Activated CD4-positive, alpha-beta T cell treated with anti-CD3 and anti-CD28 coated beads for 36 hours (primary cell): Measurements from ENCODE around the gene IVNS1ABP. TPM values are rescaled to one million over a fixed set of nuclear protein-coding genes. Genes with fewer than 3 reads are reported as not detected.

Source experiments
- ATAC-seq: fragments of 200-7000 bp; cut with Tn5 transposase; one replicate; pipeline ENCODE4 v1.10.0; 2021; ENCODE audit warnings: mild to moderate bottlenecking, moderate library complexity
- CTCF ChIA-PET: fragments of 350-600 bp; sonication (Branson Sonifier 250); formaldehyde crosslinking; loops from one replicate; lab custom pipeline; 2021; ENCODE audit warnings: antibody characterized with exemption; lab: Charles Lee
- POLR2A ChIA-PET: fragments of 350-600 bp; sonication (Branson Sonifier 250); formaldehyde crosslinking; loops from one replicate; lab custom pipeline; 2021; ENCODE audit warnings: antibody characterized with exemption, inconsistent platforms; lab: Charles Lee
- DNase-seq: peaks from one replicate; pipeline ENCODE4 v3.0.0-alpha.2; 2020
- H3K27ac Mint-ChIP-seq: one replicate; pipeline ENCODE4 v1.8.0; 2021; ENCODE audit warnings: mixed read lengths
- H3K27me3 Mint-ChIP-seq: one replicate; pipeline ENCODE4 v1.8.0; 2021; ENCODE audit warnings: mixed read lengths
- H3K36me3 Mint-ChIP-seq: one replicate; pipeline ENCODE4 v1.8.0; 2021; ENCODE audit warnings: low read depth, mixed read lengths
- H3K4me1 Mint-ChIP-seq: one replicate; pipeline ENCODE4 v1.8.0; 2021; ENCODE audit warnings: mixed read lengths
- H3K4me3 Mint-ChIP-seq: one replicate; pipeline ENCODE4 v1.8.0; 2021; ENCODE audit warnings: mild to moderate bottlenecking, moderate library complexity, mixed read lengths
- H3K9me3 Mint-ChIP-seq: one replicate; pipeline ENCODE4 v1.8.0; 2021; ENCODE audit warnings: low read depth, mixed read lengths
- intact Hi-C, 2 experiments: fragments of 100-400 bp; cut with DNase I in 1 of 2; cut with micrococcal nuclease in 1 of 2; formaldehyde crosslinking; loops; one replicate each; pipeline versions ENCODE4 v1.14.2 to v1.15.1; 2022 to 2024; cut with DNase I, micrococcal nuclease
- total RNA-seq, 2 experiments: library from RNA; stranded (reverse); gene quantifications; one replicate each; pipeline ENCODE4 v1.2.3, GENCODE V29; 2021

IVNS1ABP gene
- total RNA-seq, 2 experiments from 2014 or later: 116 to 129 TPM

DNA sequence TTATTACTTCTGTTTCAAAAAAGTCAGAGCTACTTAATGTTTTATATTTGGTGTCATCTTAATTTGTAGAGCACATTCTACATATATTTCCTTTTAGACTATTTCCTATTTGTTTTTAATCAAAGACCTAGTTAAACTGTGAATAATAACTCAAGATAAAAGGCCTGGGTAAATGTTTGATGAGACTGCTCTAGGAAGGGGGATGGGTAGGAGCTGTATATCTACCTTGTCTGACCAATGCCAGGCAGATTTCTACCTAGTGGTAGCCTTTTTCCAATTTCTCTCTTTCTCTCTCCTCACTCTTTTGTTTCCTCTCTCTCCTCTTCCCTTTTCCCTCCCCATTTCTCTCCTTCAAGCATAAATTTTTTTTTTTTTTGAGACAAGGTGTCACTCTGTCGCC, 31.9 kb upstream of the IVNS1ABP start:
- peaks cover 13% of the 10 kb centered on the region for H3K4me1 Mint-ChIP-seq
- no peaks in the 10 kb centered on the region for H3K36me3 Mint-ChIP-seq
- CTCF ChIA-PET: interaction anchor here (0.8 kb wide), 1 partner anchor 86 kb away, joined by 4 read pairs; no protein-coding TSS in a partner anchor
- ATAC-seq (no peak), DNase-seq (no peak)
- H3K27ac Mint-ChIP-seq: no peak overlapping the region
- H3K9me3 Mint-ChIP-seq: no peaks in the 10 kb centered on the region
- intact Hi-C loops: no loop called here
- POLR2A ChIA-PET: interaction anchor here (0.7 kb wide), 1 partner anchor 428 kb away, joined by 6 read pairs; no protein-coding TSS in a partner anchor
- H3K4me3 Mint-ChIP-seq: no peak overlapping the region
- no peaks in the 10 kb centered on the region for H3K27me3 Mint-ChIP-seq

DNA sequence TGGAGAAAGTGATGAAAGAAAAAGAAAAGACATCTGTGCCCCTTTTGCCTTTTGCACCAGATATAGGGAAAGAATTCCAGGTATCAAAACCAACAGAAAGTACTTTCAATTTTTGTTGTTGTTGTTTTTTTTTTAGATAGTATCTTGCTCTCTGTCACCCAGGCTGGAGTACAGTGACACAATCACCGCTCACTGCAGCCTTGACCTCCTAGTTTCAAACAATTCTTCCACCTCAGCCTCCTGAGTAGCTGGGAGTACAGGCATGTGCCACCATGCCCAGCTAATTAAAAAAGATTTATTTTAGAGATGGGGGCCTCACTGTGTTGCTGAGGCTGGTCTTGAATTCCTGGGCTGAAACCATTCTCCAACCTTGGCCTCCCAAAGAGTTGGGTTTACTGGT, 31.3 kb upstream of the IVNS1ABP start:
- ChIA-PET POLR2A (no interaction called here), CTCF (no interaction called here)
- Mint-ChIP-seq H3K27me3 (no peaks in the 10 kb centered on the region), H3K4me1 (peaks cover 13% of the 10 kb centered on the region), H3K4me3 (no peak overlapping the region), H3K36me3 (no peaks in the 10 kb centered on the region), H3K9me3 (no peaks in the 10 kb centered on the region), H3K27ac (no peak overlapping the region)
- DNase-seq (no peak), ATAC-seq (no peak)
- intact Hi-C loops: no loop called here

GRCh38 chr1:185345913-185346720, 29.1 kb upstream of the IVNS1ABP start:
- intact Hi-C loops: no loop called here
- peaks cover 13% of the 10 kb centered on the region for H3K4me1 Mint-ChIP-seq
- no peak overlapping the region for H3K27ac Mint-ChIP-seq
- DNase-seq (peak; percentile 11), ATAC-seq (no peak)
- no peak overlapping the region for H3K4me3 Mint-ChIP-seq
- H3K27me3 Mint-ChIP-seq: no peaks in the 10 kb centered on the region
- ChIA-PET POLR2A (no interaction called here), CTCF (no interaction called here)
- no peaks in the 10 kb centered on the region for H3K9me3 Mint-ChIP-seq
- H3K36me3 Mint-ChIP-seq: no peaks in the 10 kb centered on the region

DNA sequence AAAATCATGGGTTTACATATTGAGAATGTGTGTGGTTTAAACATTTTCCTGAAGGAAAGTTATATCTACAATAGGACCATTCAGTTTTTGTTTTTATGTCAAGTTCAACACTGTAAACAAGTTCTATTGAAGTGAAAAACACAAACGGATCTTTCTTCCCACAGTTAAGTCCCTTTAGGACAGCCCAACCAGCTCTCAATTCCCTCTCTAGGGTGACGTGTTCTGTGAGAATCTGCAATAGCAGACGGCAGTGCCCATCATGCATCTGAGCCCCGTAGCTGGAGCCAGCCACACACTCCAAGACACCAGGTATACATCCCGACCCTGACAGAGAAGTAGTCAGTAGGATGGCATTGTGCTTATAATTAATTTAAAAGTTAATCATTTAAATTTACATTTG, 26.3 kb upstream of the IVNS1ABP start:
- ChIA-PET CTCF (interaction anchor here (1.1 kb wide), 1 partner anchor 9 kb away, joined by 3 read pairs; no protein-coding TSS in a partner anchor), POLR2A (interaction anchor here (0.7 kb wide), 1 partner anchor 144 kb away, joined by 3 read pairs; no protein-coding TSS in a partner anchor)
- intact Hi-C loops: no loop called here
- H3K27ac Mint-ChIP-seq: no peak overlapping the region
- no peaks in the 10 kb centered on the region for H3K27me3 Mint-ChIP-seq
- H3K36me3 Mint-ChIP-seq: no peaks in the 10 kb centered on the region
- peaks cover 33% of the 10 kb centered on the region for H3K4me1 Mint-ChIP-seq
- no peak overlapping the region for H3K4me3 Mint-ChIP-seq
- DNase-seq (no peak), ATAC-seq (no peak)
- no peaks in the 10 kb centered on the region for H3K9me3 Mint-ChIP-seq

DNA sequence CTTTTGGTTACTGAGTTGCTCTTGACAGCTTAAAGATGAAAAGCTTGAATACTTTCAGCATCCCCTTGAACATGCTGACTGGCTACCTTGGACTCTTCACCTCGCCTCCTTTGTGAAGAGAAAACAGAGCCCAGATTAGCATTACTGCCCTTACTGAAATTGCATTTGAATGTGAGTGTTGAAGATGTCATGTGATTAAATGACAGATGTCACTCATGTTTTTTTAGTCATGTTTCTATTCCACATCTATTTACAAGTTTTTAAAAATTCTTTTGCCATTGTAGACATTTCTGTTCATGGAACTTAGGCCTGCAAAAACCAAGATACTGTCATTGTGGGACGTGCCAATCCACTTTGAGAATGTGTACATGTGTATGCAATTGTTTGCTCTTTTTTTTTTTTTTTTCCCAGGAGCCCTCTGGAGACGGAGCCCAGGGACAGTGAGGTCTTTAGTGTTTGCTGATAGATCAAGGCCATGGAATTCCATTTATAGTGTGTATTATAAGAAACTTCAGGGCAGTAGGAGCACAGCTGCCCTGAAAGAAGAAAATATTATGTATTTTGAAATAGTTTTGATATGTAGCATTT, 25.7 kb upstream of the IVNS1ABP start:
- H3K36me3 Mint-ChIP-seq: no peaks in the 10 kb centered on the region
- DNase-seq (no peak), ATAC-seq (no peak)
- CTCF ChIA-PET: interaction anchor here (1.1 kb wide), 1 partner anchor 10 kb away, joined by 3 read pairs; no protein-coding TSS in a partner anchor
- POLR2A ChIA-PET: no interaction called here
- intact Hi-C loops: no loop called here
- no peak overlapping the region for H3K27ac Mint-ChIP-seq
- H3K4me3 Mint-ChIP-seq: no peak overlapping the region
- H3K27me3 Mint-ChIP-seq: no peaks in the 10 kb centered on the region
- peaks cover 35% of the 10 kb centered on the region for H3K4me1 Mint-ChIP-seq
- H3K9me3 Mint-ChIP-seq: no peaks in the 10 kb centered on the region

DNA sequence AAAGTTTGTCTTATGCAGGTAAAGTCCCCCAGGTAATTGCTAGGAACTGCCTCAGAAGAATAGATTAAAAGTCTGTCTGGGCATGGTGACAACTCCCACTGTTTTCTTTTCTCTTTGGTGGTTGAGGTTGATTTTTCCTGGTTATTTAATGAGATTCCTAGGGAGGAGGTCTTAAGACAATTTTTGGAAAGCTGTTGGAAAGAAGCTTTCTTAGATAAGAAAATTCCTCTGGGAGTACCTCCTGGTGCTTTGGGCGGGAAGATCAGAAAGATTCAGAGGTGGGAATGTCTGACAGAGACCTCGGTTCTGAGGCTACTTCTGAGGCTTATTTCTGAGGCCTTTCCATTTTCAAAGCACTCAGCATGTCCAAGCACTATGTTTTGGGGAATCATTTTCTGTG, 25.0 kb upstream of the IVNS1ABP start:
- Mint-ChIP-seq H3K27ac (no peak overlapping the region), H3K4me1 (peaks cover 40% of the 10 kb centered on the region), H3K9me3 (no peaks in the 10 kb centered on the region), H3K36me3 (no peaks in the 10 kb centered on the region), H3K4me3 (no peak overlapping the region), H3K27me3 (no peaks in the 10 kb centered on the region)
- DNase-seq (no peak), ATAC-seq (no peak)
- ChIA-PET POLR2A (no interaction called here), CTCF (no interaction called here)
- intact Hi-C loops: no loop called here

DNA sequence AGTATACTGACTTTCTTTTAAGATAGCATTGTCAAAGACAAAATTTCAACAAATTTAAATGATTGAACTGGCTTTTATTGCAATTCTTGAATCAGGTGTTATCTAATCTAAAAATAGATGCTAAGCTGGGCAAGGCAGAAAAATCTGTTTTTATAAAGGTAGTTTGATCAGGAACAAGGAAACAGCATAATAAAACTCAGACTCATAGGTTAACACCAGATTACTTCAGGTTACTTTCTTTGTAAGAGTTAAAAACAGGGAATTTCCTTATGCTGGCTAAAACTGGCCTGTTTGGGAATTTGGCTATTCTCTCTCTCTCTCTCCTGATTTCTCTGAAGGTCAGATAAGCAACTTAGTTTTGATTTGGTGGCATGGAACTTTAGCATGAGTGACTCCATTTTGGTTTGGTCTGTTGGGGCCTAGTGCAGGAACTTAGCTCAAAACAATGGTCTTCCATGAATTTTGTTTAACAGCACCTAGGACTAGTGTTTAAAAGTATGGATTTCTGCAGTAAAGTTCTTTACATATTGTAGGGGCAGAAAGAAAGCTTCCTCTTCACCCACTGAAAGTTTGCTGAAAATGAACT, 24.2 kb upstream of the IVNS1ABP start:
- Mint-ChIP-seq H3K4me1 (peaks cover 37% of the 10 kb centered on the region), H3K36me3 (no peaks in the 10 kb centered on the region), H3K27me3 (no peaks in the 10 kb centered on the region), H3K4me3 (no peak overlapping the region), H3K27ac (no peak overlapping the region), H3K9me3 (no peaks in the 10 kb centered on the region)
- no peak for DNase-seq
- intact Hi-C loops: no loop called here
- POLR2A ChIA-PET: no interaction called here
- no peak for ATAC-seq
- CTCF ChIA-PET: no interaction called here

DNA sequence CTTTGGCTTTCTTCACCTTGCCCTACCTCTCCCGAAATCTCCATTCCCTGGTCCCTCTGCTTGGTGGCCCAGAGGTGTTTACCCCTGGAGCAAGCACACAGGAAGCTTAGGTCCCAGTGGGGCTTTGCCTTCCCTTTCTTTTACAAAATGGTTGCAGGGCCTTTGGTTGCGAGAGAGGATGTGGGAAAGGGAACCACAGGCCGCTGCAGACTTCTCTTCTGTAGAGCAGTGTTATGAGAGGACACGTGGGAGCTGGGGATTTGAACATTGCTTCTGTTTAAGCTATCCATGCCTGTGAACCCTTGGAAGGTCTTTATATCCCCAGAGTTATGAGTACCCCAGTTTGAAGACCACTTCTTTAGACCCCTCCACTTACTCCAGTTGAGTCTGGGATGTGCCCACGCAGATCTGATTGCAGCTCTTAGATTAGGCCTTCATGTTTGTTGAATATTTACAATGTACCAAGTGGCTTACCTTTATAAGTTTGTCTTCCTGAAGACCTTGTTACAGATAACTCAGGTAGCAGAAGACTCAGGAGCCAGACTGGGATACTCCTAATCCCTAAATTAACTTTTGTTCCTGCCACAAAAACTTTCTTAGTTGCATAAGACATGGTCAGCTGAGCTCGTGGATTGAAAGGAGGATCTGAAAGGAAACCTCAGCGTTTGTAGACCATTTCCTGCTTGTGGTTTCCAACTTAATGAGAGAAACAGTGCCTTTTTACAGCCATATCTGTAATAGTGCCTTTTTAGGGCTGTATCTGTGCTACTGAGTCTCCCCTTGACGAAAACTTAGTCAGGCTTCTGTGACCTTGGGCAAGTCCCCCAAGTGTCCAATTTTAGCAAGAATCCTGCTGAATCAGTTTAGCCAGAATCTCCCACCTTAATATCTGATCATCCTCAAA, 21.9 kb upstream of the IVNS1ABP start:
- intact Hi-C loops: loop anchor here in 1 of 2 experiments (2.0 kb wide), 1 partner anchor 22 kb away; the partner anchor contains the start of gene IVNS1ABP
- H3K27me3 Mint-ChIP-seq: no peaks in the 10 kb centered on the region
- CTCF ChIA-PET: no interaction called here
- H3K4me1 Mint-ChIP-seq: peaks cover 32% of the 10 kb centered on the region
- no peaks in the 10 kb centered on the region for H3K36me3 Mint-ChIP-seq
- H3K27ac Mint-ChIP-seq: peak overlapping the region; percentile 82
- ATAC-seq: peak; percentile 86
- H3K4me3 Mint-ChIP-seq: no peak overlapping the region
- POLR2A ChIA-PET: no interaction called here
- H3K9me3 Mint-ChIP-seq: no peaks in the 10 kb centered on the region
- DNase-seq: peak; percentile 59

- intact Hi-C loops: no loop called here
- no peak overlapping the region for H3K4me3 Mint-ChIP-seq
- H3K27me3 Mint-ChIP-seq: no peaks in the 10 kb centered on the region
- DNase-seq (no peak), ATAC-seq (no peak)
- POLR2A ChIA-PET: interaction anchor here (1.2 kb wide), 1 partner anchor 20 kb away, joined by 3 read pairs; the partner anchor contains the start of gene IVNS1ABP
- CTCF ChIA-PET: interaction anchor here (0.7 to 1.5 kb wide), 6 partner anchors 18 to 737 kb away, joined by 3 to 5 read pairs (median 4); no protein-coding TSS in a partner anchor
- no peak overlapping the region for H3K27ac Mint-ChIP-seq
- H3K36me3 Mint-ChIP-seq: no peaks in the 10 kb centered on the region
- H3K9me3 Mint-ChIP-seq: no peaks in the 10 kb centered on the region
- peaks cover 32% of the 10 kb centered on the region for H3K4me1 Mint-ChIP-seq
Observed at GRCh38 chr1:185337246-185337645, 20.2 kb upstream of the IVNS1ABP start.

- no peaks in the 10 kb centered on the region for H3K36me3 Mint-ChIP-seq
- intact Hi-C loops: no loop called here
- H3K4me1 Mint-ChIP-seq: peaks cover 20% of the 10 kb centered on the region
- H3K27ac Mint-ChIP-seq: no peak overlapping the region
- ATAC-seq (no peak), DNase-seq (no peak)
- POLR2A ChIA-PET: no interaction called here
- CTCF ChIA-PET: no interaction called here
- H3K27me3 Mint-ChIP-seq: no peaks in the 10 kb centered on the region
- H3K4me3 Mint-ChIP-seq: no peak overlapping the region
- H3K9me3 Mint-ChIP-seq: no peaks in the 10 kb centered on the region
Observed at GRCh38 chr1:185334182-185334581, 17.1 kb upstream of the IVNS1ABP start.

DNA sequence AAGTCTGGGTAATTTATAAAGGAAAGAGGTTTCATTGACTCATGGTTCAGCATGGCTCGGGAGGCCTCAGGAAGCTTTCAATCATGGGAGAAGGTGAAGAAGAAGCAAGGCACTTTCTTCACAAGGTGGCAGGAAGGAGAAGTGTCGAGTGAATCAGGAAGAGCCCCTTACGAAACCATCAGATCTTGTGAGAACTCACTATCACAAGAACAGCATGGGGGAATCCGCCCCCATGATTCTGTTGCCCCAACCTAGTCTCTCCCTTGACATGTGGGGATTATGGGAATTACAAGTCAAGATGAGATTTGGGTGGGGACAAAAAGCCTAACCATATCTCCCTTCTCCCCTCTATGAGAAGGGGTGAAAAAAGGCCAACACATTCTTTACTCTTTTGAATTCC, 11.2 kb upstream of the IVNS1ABP start:
- ATAC-seq (no peak), DNase-seq (no peak)
- H3K27me3 Mint-ChIP-seq: no peaks in the 10 kb centered on the region
- ChIA-PET POLR2A (no interaction called here), CTCF (interaction anchor here (0.6 kb wide), 1 partner anchor 332 kb away, joined by 3 read pairs; no protein-coding TSS in a partner anchor)
- no peaks in the 10 kb centered on the region for H3K36me3 Mint-ChIP-seq
- H3K4me1 Mint-ChIP-seq: no peaks in the 10 kb centered on the region
- H3K27ac Mint-ChIP-seq: no peak overlapping the region
- no peak overlapping the region for H3K4me3 Mint-ChIP-seq
- intact Hi-C loops: no loop called here
- H3K9me3 Mint-ChIP-seq: no peaks in the 10 kb centered on the region
